GM20000 (cell line): ENCODE data around the gene ARHGAP4.

Experiments used
- DNase-seq: peaks from one replicate; pipeline ENCODE4 v3.0.0; 2012; ENCODE audit warnings: low spot score
- CTCF ChIP-seq: IDR thresholded peaks from 2 replicates; pipeline ENCODE4 v1.5.1; 2012; ENCODE audit warnings: mild to moderate bottlenecking, control low read depth; ENCODE audit errors: extremely low read depth, missing control alignments

The ARHGAP4 gene

DNA sequence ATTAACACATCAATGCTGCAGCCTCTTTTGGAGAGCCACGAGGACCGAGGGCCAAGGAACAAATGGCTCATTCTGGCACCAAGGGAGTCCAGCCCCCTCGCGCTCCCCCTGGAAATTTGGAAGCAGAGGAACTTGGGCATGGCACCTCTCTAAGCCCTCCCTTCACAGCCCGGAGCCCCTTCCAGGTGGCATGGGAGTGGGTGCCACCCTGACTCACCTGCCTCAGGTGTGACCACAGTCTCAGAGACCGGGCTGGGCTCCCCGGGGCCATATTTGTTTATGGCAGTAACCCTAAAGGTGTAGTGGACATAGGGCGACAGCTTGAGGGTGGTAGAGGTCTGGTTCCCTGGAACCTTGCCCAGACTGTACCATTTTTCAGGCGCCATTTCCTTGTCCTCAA, 58.9 kb downstream of the ARHGAP4 start:
- DNase-seq = no peak
- no peak for TF ChIP-seq CTCF

DNA sequence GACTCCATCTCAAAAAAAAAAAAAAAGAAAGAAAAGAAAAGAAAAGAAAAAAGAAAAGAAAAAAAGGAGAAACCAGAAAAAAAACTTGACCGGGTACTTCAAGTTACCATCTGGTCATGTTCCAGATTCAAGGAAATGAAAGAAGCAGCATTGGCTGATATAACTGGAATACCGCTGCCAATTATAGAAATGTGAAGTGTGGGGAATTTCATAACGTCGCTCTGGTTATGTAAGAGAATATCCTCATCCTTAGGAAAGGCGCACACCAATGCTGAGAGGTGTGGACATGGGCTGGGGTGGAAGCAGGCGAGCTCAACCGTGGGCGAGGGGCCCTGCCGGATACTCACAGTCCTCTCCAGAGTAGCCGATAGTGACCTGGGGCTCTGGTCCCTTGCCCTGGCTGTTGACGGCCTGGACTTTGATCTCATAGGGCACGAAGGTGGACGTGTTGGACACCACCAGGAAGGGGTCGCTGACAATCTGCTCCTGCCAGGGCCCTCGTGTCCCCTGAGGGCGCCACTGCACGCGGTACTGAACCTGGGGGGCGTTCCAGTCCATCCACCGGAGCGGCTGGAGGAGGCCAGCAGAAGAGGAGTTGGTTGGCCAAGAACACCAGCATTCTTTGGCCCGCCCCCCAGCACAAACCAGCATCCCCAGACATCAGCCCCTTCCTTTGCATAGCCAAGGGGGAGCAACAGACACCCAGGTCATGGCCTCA, 59.6 kb downstream of the ARHGAP4 start:
- no peak for DNase-seq
- no peak for TF ChIP-seq CTCF

DNA sequence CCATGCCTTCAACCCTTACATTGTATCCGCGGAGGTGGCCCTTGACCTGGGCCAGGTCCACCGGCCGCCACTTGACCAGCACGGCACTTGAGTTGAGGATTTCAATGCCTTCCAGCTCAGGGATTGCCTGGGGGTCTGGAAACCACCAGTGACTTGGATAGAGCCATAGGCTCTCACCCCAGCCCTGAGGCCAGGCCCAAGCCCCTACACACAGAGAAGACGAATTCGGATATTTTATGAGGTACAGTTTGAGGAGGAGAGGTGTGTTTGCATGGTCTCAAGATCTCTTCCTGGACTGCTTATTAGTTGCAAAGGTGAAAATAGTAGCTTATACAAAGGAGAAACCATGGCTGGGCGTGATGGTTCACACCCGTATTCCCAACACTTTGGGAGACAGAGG, 60.4 kb downstream of the ARHGAP4 start:
- no peak for DNase-seq

DNA sequence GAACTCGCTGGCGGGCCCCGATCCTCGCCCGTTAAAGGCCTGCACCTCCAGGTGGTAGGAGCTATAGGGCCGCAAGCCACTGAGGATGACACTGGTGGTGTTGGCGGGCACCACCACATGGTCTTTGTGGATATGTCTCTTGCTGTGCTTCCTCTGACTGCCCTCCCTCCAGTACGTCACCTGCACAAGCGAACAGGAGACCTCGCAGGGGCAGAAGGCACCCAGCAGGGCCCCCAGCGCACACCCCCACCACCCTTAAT, 60.8 kb downstream of the ARHGAP4 start:
- TF ChIP-seq CTCF = no peak
- DNase-seq = no peak

More for the DNA sequence above, 60.4 kb downstream of the ARHGAP4 start:
- TF ChIP-seq CTCF = no peak

DNA sequence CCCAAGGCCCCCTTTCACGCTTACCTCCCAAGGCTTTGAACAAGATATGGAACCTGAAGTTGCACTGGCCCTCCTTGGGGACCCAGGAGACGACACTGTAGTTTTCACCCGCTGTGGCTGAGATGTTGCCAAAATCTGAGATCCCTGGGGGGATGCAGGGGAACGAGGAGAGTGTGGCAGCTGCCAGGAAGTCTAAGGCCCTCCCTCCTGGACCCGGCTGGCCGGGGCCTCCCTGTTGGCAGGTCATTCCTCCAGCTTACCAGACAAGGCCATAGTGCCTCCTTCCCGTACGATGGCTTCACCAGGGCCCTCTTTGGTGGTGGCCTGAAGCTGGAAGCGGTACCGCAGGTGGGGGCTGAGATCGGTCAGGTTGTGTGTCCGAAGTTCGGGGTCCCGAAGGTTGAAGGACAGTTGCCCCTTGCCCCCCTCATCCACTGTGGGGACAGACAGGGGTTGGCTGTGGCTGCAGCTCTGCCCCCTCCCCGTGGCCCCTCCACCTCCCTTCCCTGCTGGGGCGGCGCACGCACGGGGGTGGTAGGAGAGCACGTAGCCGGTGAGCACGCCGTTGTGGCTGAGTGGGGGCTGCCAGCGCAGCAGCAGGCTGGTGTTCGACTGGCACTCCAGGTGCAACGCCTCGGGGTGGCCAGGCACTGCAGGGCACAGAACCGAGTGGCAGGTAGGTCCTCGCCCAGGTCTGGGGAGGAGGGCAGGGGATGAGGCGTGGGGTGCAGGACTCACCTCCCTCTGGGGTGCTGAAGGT, 61.3 kb downstream of the ARHGAP4 start:
- no peak for TF ChIP-seq CTCF
- DNase-seq = no peak

- no peak for DNase-seq
- no peak for TF ChIP-seq CTCF
These were observed 62.0 kb downstream of the ARHGAP4 start for GRCh38 chrX:153864101-153864500.

GRCh38 chrX:153863251-153863991, 62.6 kb downstream of the ARHGAP4 start:
- DNase-seq = no peak
- TF ChIP-seq CTCF = no peak
